Measurements from ENCODE around the gene PRSS33.

Gene PRSS33

DNA sequence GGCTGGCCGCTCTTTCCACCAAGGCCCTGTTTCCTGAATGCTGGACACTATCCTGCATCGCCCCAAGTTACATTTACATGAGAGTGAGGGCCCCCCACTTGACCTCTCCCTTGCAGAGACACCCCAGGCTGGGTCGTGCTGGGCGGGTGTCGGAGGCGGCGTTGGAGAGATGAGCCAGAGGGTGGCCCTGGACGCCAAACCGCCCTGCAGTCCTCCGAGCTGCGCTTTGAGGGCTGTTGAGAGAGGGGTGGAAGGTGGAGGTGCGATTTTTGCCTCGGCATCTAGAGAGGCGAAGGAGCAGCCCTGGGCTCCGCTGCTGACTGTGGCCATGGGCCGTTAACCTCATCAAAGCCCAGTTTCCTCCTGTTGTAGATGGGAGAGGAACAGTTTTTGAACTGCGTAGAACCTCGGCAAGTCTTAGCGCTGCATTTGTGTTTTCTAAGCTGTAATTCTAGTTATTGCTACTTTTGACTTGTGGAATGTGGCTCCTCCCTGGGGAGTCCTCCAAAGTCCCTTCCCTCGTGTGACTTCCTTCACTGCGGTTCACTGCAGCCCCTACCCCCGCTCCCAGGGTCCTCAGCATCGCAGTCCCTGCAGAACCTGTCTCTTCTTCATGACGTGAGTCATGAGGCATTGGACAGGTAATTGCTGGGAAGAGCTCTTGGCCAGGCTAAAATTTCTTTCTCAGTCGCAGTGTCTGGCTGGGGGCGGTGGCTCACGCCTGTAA, 9.3 kb downstream of the PRSS33 start:
- DNase-seq = peak in 26 of 56 donors; percentile 18 to 70 (median 52)

DNA sequence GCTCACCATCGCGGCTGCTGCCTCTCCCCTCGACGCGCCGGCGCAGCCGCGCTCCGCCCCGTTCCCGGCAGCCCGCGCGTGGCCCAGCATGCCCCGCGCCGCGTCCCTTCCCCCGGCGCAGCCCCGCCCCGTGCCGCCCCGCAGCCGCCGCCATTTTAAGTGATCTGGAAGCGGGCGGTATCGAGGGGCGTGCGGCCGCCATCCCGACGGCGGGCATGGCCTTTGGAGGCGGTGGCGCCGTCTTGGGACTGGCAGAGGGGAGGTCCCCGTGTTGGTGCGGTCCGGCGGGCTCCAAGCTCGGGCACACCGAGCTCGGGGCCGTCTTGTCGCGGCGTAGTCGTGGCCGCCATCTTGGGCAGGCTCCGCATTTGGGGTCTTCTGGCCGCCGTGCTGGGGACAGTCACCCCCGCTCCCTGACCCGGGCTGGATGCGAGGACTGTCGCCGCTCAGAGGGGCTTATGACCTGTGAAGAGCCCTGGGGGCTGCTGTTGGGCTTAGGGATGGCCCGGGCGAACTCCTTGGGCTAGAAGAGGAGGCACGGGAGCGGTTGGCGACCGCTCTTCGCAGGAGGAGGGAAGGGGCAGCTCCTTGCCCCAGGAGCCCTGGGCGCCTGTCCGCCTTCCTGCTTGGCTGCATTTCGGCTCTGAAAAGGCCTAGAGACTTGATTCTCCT, 10.0 kb downstream of the PRSS33 start, which contains the start of gene ELOB:
Gene ELOB, minus strand, starts transcription at position 50 of the 672 bp plus-strand sequence. Its CDS starts 41 bp downstream, at position 9.
- DNase-seq = peak in 53 of 56 donors; percentile 32 to 91 (median 79)

DNA sequence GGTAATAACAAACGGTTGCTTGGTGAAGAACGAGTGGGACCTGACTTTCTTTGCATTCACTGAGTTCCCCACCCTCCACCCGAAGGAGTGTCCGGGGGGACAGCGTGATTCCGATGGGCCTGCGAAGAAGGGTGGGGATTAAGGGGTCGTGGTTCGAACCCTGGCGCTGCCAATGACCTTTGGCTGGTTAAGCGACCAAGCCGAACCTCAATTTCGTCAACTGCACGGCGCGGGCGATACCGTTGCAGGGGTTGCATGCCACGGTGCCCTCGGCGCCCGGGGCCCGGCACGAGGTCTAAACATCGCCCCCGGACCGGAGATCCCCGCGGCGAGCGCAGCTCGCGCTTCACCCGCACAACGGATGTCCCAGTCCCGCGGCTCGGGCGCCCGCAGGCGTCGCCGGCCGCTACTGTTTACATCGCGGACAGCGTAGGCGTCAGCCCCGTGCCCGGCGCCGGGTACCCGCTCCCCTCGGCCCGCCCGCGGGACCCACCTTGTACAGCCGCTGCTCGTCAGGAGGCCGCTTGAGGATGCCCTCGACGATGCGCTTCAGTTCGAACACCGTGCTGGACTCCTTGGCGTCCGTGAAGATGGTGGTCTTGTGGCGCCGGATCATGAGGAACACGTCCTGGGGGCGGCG, 10.7 kb downstream of the PRSS33 start:
- DNase-seq = peak in 7 of 56 donors; percentile 42 to 73 (median 57)

DNA sequence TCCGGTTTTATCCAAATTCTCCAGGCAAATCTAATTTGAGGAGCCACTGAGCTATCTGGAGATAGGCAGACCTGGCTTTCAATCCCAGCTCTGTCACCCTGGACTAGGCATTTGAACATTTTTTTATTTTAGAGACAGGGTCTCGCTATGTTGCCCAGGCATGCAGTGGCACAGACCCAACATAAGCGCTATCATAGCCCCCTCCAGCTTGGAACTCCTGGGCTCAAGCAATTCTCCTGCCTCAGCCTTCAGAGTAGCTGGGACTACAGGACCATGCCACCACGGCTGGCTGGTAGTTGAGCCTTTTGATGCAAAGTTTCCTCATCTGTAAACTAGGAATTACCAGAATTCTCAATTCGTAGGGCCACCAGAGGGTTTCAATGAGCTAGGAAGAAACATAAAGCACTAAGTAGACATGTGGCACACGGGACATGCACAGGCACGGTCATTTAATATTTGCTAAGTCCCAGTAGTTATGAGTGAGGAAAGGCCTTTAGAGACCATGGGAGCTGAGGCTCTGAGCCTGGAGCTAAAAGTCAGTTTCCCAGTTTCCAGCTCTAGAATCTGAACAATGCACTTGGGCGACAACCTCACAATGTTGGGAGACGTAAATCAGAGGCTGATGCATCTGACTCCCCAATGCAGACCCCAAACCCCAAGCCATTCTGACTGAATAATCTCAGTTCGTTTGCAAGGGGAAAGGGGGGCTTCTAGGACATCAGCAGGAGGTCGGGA, 11.4 kb downstream of the PRSS33 start:
- no peak for DNase-seq

DNA sequence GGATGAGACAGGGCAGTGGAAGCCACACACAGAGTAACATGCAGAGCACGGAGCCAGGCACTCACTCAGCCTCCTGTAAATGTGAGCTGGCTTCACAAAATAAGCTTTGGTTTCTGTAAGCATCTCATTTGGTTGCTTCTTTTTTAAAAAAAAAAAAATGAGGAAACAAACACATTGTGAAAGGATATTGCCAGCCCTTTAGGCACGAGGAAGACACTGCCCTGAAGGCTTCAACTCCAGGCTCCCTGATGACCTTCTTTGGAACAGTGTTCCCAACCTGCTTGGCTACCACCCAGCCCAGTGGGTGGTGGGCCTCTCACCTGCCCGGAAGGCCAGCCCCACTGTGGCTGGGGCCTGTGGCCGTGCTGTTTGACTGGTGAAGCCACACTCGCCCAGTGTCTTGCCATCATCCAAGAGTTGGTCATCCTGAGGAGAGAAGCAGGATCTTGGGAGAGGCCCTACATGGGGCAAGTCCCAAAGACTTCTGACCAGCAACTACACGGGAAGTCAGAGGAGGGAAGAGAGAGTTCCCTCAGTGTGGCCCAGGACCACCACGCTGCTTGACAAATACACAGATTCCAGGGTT, 12.1 kb downstream of the PRSS33 start:
- no peak for DNase-seq

DNA sequence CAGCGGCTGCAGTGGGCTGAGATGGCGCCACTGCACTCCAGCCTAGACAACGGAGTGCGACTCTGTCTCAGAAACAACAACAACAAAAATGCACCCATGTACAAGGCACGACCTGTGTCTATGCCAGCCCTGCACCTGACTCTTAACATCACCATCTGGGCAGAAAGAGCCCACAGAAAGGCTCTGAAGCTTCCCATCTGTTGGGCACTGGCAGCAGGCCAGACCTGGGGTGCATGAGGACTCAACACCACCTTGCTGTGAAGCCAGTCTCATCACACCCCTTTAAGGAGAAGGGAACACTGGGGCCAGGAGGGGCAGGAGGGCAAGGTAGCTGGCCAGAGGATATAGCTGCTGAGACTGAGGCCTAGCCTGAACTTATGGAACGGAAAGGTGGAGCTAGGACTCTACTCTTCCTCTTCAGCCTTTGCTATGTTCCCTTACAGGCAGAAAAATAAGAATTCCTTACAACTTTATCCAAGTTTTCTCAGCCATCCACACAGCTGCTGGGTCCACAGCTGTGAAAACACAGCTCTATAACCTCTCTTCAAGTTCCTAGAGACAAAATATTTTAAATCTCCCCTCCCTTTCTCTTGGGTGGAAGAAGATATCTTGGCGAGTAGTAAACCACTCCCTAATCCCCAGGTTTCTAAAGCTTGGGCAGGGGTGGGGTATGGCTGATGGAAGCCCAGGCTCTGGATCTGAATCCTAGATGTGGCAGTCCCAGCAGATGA, 13.0 kb downstream of the PRSS33 start:
- no peak for DNase-seq

DNA sequence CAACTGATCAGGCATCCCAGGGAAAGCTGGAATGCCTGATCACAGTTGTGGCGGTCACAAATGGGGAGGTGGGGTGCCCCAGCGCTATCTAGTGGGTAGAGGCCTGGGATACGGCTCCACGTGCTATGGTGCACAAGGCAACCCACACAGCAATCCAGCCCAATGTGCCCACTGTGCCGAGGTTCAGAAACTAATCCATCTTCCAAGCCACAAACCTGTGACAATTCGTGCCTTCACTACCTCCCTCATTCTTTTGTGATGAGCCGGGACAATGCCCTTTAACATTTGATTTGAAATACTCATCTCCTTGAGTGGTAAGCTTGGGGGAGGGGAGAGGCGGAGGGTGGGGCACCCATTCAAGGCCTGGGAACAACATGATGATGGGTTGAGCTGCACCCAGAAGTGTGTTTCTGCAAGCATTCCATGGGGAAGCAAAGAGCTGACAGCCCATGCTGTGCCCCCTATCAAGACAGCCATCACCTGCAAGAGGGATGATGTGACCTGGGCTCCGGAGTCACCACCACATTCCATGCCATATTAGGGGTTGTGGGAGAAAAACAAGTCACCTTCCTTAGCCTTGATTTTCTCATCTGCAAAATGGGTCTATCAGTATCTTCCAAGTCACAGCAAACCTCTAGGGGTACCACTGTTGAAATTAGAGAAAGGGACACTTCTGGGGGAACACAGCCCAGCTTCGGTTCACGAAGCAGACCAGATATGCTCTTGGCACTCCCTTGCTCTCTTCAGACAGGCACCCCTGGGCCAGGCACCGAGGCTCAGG, 14.0 kb downstream of the PRSS33 start:
- DNase-seq = no peak

DNA sequence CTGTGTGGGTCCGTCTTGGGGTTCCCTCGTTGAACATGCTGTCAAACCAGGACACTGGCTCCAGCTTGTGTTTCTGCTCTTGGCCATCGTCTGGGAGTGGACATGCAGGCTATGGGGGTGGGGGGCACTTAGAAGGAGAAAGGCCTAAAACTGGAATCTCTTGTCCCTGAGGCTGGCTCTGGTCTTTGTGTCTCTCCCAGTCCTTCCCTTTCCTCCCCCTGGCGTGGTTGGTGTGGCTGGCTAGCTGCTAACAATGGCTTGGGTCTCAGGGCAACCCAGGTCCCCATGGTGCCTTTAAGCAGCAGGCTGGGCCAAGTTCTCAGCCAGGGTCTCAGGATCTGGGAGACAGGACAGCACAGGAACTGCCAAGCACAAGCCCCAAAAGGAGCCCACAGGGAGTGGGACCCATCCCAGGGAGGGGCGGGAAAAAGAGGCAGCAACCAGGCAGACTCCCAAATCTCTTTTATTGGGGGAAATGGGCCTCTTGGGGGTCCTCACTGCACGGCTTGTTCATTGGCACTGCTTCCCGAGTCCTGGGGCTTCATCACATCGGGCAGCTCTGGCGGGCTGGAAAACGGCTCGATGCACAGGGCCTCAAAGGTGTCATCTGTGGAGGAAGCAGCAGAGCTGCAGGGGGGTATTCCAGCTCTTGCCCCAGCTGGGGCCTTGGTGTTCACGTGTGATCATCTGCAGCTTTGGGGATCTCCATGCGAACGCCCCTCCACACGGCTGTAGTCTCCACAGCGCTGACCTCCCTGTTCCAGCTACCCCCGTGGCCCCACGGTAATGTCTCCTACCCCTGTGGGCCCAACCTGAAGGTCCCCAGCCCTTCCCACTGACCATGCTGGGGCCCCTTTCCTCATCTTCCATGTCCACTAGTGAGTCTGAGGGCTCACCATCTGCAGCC, 15.6 kb downstream of the PRSS33 start:
- DNase-seq = no peak

DNA sequence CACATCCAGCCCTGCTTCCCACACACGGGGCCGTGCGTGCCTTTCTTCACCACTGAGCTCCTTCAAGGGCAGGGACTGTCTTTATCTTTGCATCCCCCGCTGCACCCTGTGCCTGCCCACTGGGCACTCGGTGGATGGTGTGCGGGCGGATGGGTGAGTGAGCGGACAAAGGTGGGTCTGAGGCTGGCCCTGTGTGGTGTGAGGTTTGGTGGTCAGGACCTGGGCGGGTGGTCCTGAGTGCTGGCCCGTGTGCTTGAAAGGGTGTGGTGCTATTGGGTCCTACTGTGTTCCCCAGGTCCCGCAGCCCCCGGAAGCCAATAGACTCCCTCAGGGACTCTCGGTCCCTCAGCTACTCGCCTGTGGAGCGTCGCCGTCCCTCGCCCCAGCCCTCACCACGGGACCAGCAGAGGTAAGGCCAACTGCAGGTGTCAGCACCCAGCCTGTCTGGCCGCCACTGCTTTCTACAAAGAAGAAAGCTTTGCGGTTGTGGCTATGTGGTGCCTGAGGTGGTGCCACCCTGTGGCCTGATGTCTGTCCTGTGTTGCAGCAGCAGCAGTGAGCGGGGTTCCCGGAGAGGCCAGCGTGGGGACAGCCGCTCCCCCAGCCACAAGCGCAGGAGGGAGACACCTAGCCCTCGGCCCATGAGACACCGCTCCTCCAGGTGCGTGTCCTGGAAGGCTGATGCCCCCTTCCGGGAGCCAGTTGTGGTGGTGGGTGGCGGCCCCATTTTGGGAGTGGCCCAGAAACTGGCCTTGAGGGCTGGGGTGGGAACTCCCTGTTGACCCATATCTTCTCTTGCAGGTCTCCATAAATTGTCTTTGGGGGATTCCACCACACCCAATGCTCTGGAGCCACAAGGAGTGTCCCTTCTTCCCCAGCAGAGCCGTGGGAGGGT, 17.1 kb downstream of the PRSS33 start:
- DNase-seq = no peak

DNA sequence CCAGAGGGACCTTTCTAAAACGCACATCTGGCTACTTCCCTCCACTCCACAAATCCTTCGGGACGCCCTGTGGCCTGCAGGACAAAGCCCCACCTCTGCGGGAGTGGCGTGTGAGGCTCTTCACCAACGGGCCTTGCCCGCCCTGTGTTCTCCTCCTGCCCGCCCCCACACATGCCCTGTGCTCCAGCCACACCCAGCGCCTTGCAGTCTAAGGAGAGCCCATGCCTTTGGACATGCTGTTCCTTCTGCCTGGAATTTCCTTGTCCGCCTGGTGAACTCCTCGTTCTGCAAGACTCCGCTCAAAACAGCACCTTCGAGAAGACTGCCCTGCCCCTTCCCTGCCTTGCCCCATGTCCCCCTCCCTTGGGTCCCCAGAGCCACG, 17.7 kb downstream of the PRSS33 start:
- DNase-seq = no peak

DNA sequence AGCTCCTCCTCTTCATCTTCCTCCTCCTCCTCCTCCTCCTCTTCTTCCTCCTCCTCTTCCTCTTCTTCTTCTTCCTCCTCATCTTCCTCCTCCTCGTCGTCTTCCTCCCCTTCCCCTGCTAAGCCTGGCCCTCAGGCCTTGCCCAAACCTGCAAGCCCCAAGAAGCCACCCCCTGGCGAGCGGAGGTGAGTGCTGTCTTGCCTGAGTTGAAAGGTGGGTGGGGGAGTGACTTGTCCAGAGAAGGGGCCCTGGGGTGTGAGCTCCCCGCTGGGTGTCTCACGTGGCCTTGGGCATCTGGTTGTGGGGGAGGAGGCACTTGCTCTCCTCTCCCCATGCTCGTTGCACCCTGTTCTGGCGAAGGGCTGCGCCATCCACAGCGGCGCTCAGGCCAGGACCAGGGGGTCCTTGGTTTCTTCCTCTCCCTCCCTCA, 18.2 kb downstream of the PRSS33 start:
- DNase-seq = no peak

DNA sequence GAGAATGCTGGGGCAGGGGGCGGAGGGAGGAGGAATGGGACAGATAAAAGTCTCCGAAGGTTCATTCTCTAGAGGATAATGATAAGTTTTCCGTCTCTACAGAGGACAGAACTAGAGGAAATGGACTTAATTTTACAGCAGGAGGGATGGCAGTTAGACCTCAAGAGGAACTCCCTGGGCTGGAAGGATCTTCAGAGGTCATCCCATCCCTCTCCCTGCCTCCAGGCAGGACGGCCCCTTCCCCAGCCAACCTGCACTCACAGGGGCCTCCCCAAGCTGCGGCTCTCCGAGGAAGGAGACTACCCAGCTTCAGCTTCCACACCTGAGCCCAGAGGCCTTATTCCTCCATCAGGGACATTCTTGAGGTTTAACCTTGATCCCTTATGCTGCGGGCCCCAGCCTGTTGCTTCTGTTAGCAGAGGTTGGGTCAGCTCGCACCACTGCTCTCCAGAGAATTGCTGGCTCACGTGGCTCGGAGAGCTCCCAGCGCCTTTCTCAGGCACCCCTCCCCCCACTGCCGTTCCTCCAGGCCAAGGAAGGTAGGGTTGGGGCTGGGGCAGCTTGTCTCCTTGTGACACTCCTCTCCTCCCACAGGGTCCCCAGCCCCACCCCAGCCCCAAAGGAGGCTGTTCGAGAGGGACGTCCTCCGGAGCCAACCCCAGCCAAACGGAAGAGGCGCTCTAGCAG, 18.8 kb downstream of the PRSS33 start:
- DNase-seq = no peak

DNA sequence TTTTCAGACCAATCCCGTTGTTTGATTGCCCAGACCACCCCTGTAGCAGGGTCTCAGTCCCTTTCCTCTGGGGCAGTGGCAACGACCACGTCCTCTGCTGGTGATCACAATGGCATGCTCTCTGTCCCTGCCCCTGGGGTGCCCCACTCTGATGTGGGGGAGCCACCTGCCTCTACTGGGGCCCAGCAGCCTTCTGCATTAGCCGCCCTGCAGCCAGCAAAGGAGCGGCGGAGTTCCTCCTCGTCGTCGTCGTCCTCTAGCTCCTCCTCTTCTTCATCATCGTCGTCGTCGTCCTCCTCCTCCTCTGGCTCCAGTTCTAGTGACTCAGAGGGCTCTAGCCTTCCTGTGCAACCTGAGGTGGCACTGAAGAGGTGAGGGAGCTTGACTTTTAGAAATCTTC, 19.5 kb downstream of the PRSS33 start:
- peak in 4 of 56 donors; percentile 1 to 45 (median 34) for DNase-seq

DNA sequence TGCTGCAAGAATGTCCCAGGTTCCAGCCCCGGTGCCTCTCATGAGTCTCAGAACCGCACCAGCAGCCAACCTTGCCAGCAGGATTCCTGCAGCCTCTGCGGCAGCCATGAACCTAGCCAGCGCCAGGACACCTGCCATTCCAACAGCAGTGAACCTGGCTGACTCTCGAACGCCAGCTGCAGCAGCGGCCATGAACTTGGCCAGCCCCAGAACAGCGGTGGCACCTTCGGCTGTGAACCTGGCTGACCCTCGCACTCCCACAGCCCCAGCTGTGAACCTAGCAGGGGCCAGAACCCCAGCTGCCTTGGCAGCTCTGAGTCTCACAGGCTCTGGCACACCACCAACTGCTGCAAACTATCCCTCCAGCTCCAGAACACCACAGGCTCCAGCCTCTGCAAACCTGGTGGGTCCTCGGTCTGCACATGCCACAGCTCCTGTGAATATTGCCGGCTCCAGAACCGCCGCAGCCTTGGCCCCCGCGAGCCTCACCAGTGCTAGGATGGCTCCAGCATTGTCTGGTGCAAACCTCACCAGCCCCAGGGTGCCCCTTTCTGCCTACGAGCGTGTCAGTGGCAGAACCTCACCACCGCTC, 20.1 kb downstream of the PRSS33 start:
- DNase-seq = no peak

DNA sequence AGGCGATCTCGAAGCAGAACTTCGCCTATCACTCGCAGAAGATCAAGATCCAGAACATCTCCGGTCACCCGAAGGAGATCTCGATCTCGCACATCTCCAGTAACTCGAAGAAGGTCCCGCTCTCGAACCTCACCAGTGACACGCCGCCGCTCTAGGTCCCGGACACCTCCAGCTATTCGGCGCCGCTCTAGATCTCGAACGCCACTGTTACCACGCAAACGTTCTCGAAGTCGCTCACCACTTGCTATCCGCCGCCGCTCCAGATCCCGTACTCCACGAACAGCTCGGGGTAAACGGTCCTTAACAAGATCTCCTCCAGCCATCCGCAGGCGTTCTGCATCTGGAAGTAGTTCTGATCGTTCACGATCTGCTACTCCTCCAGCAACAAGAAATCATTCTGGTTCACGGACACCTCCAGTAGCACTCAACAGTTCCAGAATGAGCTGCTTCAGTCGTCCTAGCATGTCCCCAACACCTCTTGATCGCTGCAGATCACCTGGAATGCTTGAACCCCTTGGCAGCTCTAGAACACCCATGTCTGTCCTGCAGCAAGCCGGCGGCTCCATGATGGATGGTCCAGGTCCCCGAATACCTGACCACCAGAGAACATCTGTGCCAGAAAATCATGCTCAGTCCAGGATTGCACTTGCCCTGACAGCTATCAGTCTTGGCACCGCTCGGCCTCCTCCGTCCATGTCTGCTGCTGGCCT, 20.8 kb downstream of the PRSS33 start:
- DNase-seq = no peak

Data from nucleus accumbens (tissue), 56 donors.